ENCODE data around the gene ITFG2.

DNA sequence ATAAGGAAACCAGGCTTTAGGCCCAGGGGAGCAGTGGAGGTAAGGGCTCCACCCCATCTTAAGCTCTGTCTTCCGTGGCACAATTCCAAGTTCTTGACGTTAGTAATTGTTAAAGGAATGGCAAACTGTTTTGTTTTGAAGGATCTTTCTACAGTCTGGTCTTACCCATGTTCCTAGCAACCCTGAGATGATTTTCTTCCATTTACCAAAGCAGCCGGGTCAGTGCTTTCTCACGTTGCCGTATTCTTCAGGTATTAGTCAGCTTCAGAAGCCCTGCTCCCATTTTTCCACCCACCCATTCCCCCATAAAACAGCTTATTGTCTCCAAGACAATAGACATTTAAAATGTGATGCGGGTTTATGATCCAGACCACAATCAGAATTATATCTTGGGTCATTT is 12.1 kb downstream of the ITFG2 start:
- TF ChIP-seq, protein P1, sequence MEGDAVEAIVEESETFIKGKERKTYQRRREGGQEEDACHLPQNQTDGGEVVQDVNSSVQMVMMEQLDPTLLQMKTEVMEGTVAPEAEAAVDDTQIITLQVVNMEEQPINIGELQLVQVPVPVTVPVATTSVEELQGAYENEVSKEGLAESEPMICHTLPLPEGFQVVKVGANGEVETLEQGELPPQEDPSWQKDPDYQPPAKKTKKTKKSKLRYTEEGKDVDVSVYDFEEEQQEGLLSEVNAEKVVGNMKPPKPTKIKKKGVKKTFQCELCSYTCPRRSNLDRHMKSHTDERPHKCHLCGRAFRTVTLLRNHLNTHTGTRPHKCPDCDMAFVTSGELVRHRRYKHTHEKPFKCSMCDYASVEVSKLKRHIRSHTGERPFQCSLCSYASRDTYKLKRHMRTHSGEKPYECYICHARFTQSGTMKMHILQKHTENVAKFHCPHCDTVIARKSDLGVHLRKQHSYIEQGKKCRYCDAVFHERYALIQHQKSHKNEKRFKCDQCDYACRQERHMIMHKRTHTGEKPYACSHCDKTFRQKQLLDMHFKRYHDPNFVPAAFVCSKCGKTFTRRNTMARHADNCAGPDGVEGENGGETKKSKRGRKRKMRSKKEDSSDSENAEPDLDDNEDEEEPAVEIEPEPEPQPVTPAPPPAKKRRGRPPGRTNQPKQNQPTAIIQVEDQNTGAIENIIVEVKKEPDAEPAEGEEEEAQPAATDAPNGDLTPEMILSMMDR (IDR thresholded peaks at IDR 0.05; ENCODE audit: low read length) = no peak
- no peak for TF ChIP-seq EZH2 (optimal IDR thresholded peaks at IDR 0.05; ENCODE audit: low read depth, low read length)

Measured in MM.1S (cell line).